WTC11 (cell line): ENCODE data around the gene PPP1R18. TPM values are rescaled to one million over a fixed set of nuclear protein-coding genes. Genes with fewer than 3 reads are reported as not detected.
A peak's percentile ranks its signal among the peaks of the same experiment; 100 is the strongest.

Experiments used
- ATAC-seq: fragments of 200-7000 bp; cut with Tn5 transposase; 2 replicates; pipeline ENCODE4 v1.10.0; 2021; ENCODE audit warnings: mild to moderate bottlenecking, moderate library complexity
- CTCF ChIA-PET: fragments of 300-600 bp; sonication (Branson Sonifier 250); formaldehyde crosslinking; loops from one replicate; lab custom pipeline; 2021; ENCODE audit warnings: antibody characterized with exemption; lab: Charles Lee
- POLR2A ChIA-PET: fragments of 350-600 bp; sonication (Branson Sonifier 250); formaldehyde crosslinking; loops from one replicate; lab custom pipeline; 2021; ENCODE audit warnings: antibody characterized with exemption; lab: Charles Lee
- DNase-seq: peaks from one replicate; pipeline ENCODE4 v3.0.0; 2021; ENCODE audit warnings: low spot score
- H3K27ac Mint-ChIP-seq: 2 replicates; pipeline ENCODE4 v1.8.0; 2021; ENCODE audit warnings: mixed read lengths
- H3K27me3 Mint-ChIP-seq: 2 replicates; pipeline ENCODE4 v1.8.0; 2021; ENCODE audit warnings: low read depth, mild to moderate bottlenecking, moderate library complexity, mixed read lengths
- H3K36me3 Mint-ChIP-seq: 2 replicates; pipeline ENCODE4 v1.8.0; 2021; ENCODE audit warnings: mixed read lengths
- H3K4me1 Mint-ChIP-seq: 2 replicates; pipeline ENCODE4 v1.8.0; 2022; ENCODE audit warnings: mixed read lengths
- H3K4me3 Mint-ChIP-seq: 2 replicates; pipeline ENCODE4 v1.8.0; 2021; ENCODE audit warnings: mild to moderate bottlenecking, moderate library complexity, mixed read lengths
- H3K9me3 Mint-ChIP-seq: 2 replicates; pipeline ENCODE4 v1.8.0; 2021; ENCODE audit warnings: mixed read lengths
- CREM ChIP-seq: sonication (generic); formaldehyde crosslinking; IDR thresholded peaks from 2 replicates; pipeline ENCODE4 v1.8.1; 2022; ENCODE audit warnings: mild to moderate bottlenecking, missing genetic modification reagents, moderate library complexity
- CTCF ChIP-seq: fragments of 200-600 bp; IDR thresholded peaks from 2 replicates; pipeline ENCODE4 v1.8.0; 2022; ENCODE audit warnings: antibody characterized with exemption
- FOXP1 ChIP-seq: sonication (generic); formaldehyde crosslinking; IDR thresholded peaks from 2 replicates; pipeline ENCODE4 v1.8.0; 2022; ENCODE audit warnings: missing genetic modification reagents, mild to moderate bottlenecking, moderate library complexity, borderline replicate concordance
- FOXP4 ChIP-seq: sonication (generic); formaldehyde crosslinking; IDR thresholded peaks from 2 replicates; pipeline ENCODE4 v1.8.0; 2022; ENCODE audit warnings: mild to moderate bottlenecking, missing genetic modification reagents
- GABPB1 ChIP-seq: sonication (generic); formaldehyde crosslinking; IDR thresholded peaks from 2 replicates; pipeline ENCODE4 v1.8.1; 2023; ENCODE audit warnings: mild to moderate bottlenecking, missing genetic modification reagents
- TP53 ChIP-seq: sonication (generic); formaldehyde crosslinking; IDR thresholded peaks from 2 replicates; pipeline ENCODE4 v1.8.1; 2023; ENCODE audit warnings: mild to moderate bottlenecking, missing genetic modification reagents
- ZNF317 ChIP-seq: sonication (generic); formaldehyde crosslinking; IDR thresholded peaks from 2 replicates; pipeline ENCODE4 v1.8.1; 2023; ENCODE audit warnings: low read depth, mild to moderate bottlenecking, moderate library complexity, missing genetic modification reagents, borderline replicate concordance
- ZNF423 ChIP-seq: fragments of 250-450 bp; sonication (Bioruptor Pico); IDR thresholded peaks from 2 replicates; pipeline ENCODE4 v2.1.2; 2022; ENCODE audit warnings: mild to moderate bottlenecking, moderate library complexity
- ZNF532 ChIP-seq: fragments of 250-450 bp; sonication (Bioruptor Pico); IDR thresholded peaks from 2 replicates; pipeline ENCODE4 v1.9.0; 2021; ENCODE audit warnings: mild to moderate bottlenecking, borderline replicate concordance
- total RNA-seq: library from RNA; stranded (reverse); gene quantifications from 3 replicates; pipeline ENCODE4 v1.2.3, GENCODE V29; 2021
- TF ChIP-seq, protein P1 (sequence below): sonication (generic); formaldehyde crosslinking; IDR thresholded peaks from 2 replicates; pipeline ENCODE4 v1.8.0; 2023; ENCODE audit warnings: missing genetic modification reagents
- TF ChIP-seq, protein P2 (sequence below): fragments of 250-450 bp; sonication (Bioruptor Pico); IDR thresholded peaks from 2 replicates; pipeline ENCODE4 v1.9.0; 2021; ENCODE audit warnings: moderate library complexity, mild to moderate bottlenecking, inconsistent platforms, borderline replicate concordance
- TF ChIP-seq, protein P3 (sequence below): sonication (generic); formaldehyde crosslinking; IDR thresholded peaks from 2 replicates; pipeline ENCODE4 v1.8.0; 2022; ENCODE audit warnings: missing genetic modification reagents
- TF ChIP-seq, protein P4 (sequence below): sonication (generic); formaldehyde crosslinking; IDR thresholded peaks from 2 replicates; pipeline ENCODE4 v1.8.1; 2023; ENCODE audit warnings: mild to moderate bottlenecking, missing genetic modification reagents

PPP1R18 gene
- total RNA-seq, 1 experiment from 2014 or later, result 36.5 TPM

DNA sequence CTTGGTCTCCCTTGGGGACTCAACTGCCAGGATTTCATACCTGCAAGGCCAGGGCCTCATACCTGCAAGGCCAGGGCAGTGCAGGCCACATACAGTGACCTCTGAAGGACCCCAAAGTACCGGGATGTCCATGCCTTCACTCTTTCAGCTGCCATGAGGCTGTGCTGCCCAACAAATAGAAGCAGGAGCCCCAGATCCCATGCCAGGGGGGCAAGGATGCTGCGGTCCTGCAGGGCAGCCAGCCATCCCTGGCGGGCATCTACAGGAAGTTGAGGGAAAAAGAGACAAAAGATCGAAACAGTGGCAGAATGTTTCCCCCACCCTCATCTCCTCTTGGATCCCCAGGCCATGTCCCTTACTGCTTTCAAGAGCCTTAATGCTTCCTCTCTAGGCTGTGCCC is 3.5 kb upstream of the PPP1R18 start (continued):
- TF ChIP-seq FOXP4 (CRISPR knock-in tag) (no peak), CTCF (no peak)
- TF ChIP-seq, protein P1, sequence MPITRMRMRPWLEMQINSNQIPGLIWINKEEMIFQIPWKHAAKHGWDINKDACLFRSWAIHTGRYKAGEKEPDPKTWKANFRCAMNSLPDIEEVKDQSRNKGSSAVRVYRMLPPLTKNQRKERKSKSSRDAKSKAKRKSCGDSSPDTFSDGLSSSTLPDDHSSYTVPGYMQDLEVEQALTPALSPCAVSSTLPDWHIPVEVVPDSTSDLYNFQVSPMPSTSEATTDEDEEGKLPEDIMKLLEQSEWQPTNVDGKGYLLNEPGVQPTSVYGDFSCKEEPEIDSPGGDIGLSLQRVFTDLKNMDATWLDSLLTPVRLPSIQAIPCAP, result no peak

GRCh38 chr6:30689022-30689865 is 2.8 kb upstream of the PPP1R18 start:
- DNase-seq (no peak), ATAC-seq (no peak)
- CTCF ChIA-PET, result interaction anchor here (2.3 to 4.0 kb wide), 4 partner anchors 10 to 33 kb away, joined by 8 to 49 read pairs (median 28); no protein-coding TSS in a partner anchor
- Mint-ChIP-seq H3K4me3 (peak overlapping the region; percentile 93), H3K36me3 (peaks cover 3% of the 10 kb centered on the region; the same call in 1 of the 2 replicates), H3K27ac (no peak overlapping the region), H3K27me3 (no peaks in the 10 kb centered on the region), H3K9me3 (no peaks in the 10 kb centered on the region), H3K4me1 (peaks cover 56% of the 10 kb centered on the region)
- POLR2A ChIA-PET, result interaction anchor here (2.6 kb wide), 1 partner anchor 191 kb away, joined by 5 read pairs; no protein-coding TSS in a partner anchor
- TF ChIP-seq TP53 (CRISPR knock-in tag), result no peak
- TF ChIP-seq, protein P1, result 0 out of 2 replicates have a peak, but pooled peaks have one; percentile 18

GRCh38 chr6:30688569-30688968 is 2.1 kb upstream of the PPP1R18 start:
- ChIA-PET CTCF (interaction anchor here (1.7 to 2.8 kb wide), 3 partner anchors 10 to 33 kb away, joined by 13 to 42 read pairs (median 14); partner anchors contain the start of gene DHX16), POLR2A (interaction anchor here (0.8 to 2.6 kb wide), 4 partner anchors 23 to 192 kb away, joined by 3 to 5 read pairs (median 4); partner anchors contain the start of genes GNL1, MRPS18B and PPP1R10)
- H3K4me1 Mint-ChIP-seq, result peaks cover 62% of the 10 kb centered on the region
- H3K27ac Mint-ChIP-seq, result no peak overlapping the region
- H3K36me3 Mint-ChIP-seq, result peaks cover 3% of the 10 kb centered on the region; the same call in 1 of the 2 replicates
- no peak for DNase-seq
- H3K4me3 Mint-ChIP-seq, result peak overlapping the region; percentile 80
- no peaks in the 10 kb centered on the region for H3K9me3 Mint-ChIP-seq
- ATAC-seq, result no peak
- no peaks in the 10 kb centered on the region for H3K27me3 Mint-ChIP-seq
- TF ChIP-seq, protein P2, sequence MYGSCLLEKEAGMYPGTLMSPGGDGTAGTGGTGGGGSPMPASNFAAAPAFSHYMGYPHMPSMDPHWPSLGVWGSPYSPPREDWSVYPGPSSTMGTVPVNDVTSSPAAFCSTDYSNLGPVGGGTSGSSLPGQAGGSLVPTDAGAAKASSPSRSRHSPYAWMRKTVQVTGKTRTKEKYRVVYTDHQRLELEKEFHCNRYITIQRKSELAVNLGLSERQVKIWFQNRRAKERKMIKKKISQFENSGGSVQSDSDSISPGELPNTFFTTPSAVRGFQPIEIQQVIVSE (CRISPR knock-in tag), result no peak
- no peak for TF ChIP-seq GABPB1 (CRISPR knock-in tag)
- no peak for TF ChIP-seq ZNF532 (CRISPR knock-in tag)
- TF ChIP-seq, protein P3, sequence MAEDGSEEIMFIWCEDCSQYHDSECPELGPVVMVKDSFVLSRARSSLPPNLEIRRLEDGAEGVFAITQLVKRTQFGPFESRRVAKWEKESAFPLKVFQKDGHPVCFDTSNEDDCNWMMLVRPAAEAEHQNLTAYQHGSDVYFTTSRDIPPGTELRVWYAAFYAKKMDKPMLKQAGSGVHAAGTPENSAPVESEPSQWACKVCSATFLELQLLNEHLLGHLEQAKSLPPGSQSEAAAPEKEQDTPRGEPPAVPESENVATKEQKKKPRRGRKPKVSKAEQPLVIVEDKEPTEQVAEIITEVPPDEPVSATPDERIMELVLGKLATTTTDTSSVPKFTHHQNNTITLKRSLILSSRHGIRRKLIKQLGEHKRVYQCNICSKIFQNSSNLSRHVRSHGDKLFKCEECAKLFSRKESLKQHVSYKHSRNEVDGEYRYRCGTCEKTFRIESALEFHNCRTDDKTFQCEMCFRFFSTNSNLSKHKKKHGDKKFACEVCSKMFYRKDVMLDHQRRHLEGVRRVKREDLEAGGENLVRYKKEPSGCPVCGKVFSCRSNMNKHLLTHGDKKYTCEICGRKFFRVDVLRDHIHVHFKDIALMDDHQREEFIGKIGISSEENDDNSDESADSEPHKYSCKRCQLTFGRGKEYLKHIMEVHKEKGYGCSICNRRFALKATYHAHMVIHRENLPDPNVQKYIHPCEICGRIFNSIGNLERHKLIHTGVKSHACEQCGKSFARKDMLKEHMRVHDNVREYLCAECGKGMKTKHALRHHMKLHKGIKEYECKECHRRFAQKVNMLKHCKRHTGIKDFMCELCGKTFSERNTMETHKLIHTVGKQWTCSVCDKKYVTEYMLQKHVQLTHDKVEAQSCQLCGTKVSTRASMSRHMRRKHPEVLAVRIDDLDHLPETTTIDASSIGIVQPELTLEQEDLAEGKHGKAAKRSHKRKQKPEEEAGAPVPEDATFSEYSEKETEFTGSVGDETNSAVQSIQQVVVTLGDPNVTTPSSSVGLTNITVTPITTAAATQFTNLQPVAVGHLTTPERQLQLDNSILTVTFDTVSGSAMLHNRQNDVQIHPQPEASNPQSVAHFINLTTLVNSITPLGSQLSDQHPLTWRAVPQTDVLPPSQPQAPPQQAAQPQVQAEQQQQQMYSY, result no peak
- TF ChIP-seq FOXP1, result no peak
- TF ChIP-seq ZNF317 (CRISPR knock-in tag), result no peak
- TF ChIP-seq, protein P4, sequence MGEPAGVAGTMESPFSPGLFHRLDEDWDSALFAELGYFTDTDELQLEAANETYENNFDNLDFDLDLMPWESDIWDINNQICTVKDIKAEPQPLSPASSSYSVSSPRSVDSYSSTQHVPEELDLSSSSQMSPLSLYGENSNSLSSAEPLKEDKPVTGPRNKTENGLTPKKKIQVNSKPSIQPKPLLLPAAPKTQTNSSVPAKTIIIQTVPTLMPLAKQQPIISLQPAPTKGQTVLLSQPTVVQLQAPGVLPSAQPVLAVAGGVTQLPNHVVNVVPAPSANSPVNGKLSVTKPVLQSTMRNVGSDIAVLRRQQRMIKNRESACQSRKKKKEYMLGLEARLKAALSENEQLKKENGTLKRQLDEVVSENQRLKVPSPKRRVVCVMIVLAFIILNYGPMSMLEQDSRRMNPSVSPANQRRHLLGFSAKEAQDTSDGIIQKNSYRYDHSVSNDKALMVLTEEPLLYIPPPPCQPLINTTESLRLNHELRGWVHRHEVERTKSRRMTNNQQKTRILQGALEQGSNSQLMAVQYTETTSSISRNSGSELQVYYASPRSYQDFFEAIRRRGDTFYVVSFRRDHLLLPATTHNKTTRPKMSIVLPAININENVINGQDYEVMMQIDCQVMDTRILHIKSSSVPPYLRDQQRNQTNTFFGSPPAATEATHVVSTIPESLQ (CRISPR knock-in tag), result no peak
- TF ChIP-seq ZNF423, result no peak
- no peak for TF ChIP-seq CREM (CRISPR knock-in tag)
